ENCODE data around the gene CD59.
"Not testable (repeated sequence)": the region's sequence is repeated elsewhere in the genome, so short reads cannot be mapped to it uniquely, and the experiment has no call there.

Gene CD59

GRCh38 chr11:33716243-33716642 is 20.0 kb downstream of the CD59 start:
- in situ Hi-C loops (cut with HindIII; ENCODE audit: low sequenced_read_pairs): no loop called here

DNA sequence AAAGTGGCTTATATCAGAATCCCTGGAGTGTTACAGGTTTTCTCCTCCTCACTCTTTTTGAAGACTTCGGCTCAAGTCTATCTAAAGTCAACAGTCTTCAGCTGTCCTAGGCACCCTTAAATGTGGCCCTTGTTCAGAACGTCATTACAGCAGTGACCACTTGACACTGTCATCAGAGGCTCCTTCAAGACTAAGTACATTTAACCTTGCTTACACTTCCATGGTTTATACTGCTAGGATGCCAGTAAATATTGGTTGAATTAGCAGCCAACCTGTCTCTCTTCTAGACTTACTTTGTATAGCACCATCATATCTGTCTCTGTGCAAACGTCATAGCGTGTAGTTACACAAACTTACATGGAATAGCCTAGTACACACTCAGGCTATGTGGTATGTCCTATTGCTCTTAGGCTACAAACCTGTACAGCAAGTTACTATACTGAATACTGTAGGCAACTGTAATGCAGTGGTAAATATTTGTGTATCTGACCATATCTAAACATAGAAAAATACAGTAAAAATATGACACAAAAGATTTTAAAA is 22.3 kb downstream of the CD59 start:
- in situ Hi-C loops (cut with HindIII; ENCODE audit: low sequenced_read_pairs): no loop called here

- in situ Hi-C loops (cut with HindIII; ENCODE audit: low sequenced_read_pairs): no loop called here
Observed at GRCh38 chr11:33713151-33713855, 22.9 kb downstream of the CD59 start.

DNA sequence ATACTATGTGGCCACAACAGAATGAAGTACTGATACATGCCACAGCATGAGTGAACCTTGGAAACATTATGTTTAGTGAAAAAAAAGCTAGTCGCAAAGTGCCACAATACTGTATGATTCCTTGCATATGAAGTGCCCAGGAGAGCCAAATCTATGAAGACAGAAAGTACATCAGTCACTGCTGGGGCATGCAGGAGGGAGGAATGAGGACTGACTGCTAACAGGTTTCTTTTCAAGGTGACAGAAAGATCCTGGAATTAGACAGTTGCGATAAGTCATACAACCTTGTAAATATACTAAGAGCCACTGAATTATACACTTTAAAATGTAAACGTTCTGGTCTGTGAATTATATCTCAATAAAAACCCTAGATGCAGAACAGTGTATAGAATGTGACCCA is 23.8 kb downstream of the CD59 start:
- in situ Hi-C loops (cut with HindIII; ENCODE audit: low sequenced_read_pairs): no loop called here

- in situ Hi-C loops (cut with HindIII; ENCODE audit: low sequenced_read_pairs): no loop called here
Observed at GRCh38 chr11:33709466-33709865, 26.8 kb downstream of the CD59 start.

DNA sequence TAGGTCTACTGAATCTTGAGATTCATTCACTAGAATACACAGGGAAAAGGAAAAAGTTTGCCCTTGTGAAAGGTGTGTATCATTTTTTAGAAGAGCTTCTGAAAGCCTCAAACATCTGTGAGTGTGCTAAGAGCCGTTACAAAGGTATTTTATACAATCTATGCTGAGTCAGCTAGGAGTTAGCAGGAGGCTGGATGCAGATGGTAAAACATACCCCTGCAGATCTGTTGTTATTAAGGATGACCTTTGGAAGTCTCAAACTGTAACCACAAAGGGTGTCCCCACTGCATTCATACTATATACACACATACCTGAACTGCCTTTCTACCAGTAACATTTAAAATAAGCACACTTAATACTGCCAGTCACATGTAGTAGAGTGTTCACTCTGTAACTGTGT is 27.2 kb downstream of the CD59 start:
- in situ Hi-C loops (cut with HindIII; ENCODE audit: low sequenced_read_pairs): no loop called here

- in situ Hi-C loops (cut with HindIII; ENCODE audit: low sequenced_read_pairs): not testable (repeated sequence)
Observed at GRCh38 chr11:33707831-33708230, 28.4 kb downstream of the CD59 start.

DNA sequence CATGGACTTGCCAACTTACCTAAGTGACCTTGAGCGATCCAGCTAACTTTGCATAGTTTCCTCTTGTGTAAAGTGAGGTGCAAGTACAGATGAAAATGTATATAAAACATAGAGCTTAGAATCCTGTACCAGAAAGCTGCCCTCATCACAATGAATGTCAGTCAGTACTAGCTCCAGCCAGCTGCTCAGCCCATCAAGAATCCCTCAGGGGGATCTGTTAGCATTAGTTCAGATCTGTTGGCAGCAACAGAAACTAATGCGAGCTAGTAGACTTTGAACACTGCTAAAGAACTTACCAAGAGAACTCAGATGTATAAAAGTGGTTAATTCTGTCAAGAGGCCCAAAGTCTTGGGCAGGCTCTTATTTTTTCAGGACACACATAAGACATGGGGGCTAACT is 29.3 kb downstream of the CD59 start:
- in situ Hi-C loops (cut with HindIII; ENCODE audit: low sequenced_read_pairs): no loop called here

GRCh38 chr11:33706546-33706945 is 29.7 kb downstream of the CD59 start:
- in situ Hi-C loops (cut with HindIII; ENCODE audit: low sequenced_read_pairs): no loop called here

GRCh38 chr11:33704240-33705002 is 31.8 kb downstream of the CD59 start:
- in situ Hi-C loops (cut with HindIII; ENCODE audit: low sequenced_read_pairs): no loop called here

GRCh38 chr11:33703788-33704187 is 32.4 kb downstream of the CD59 start:
- in situ Hi-C loops (cut with HindIII; ENCODE audit: low sequenced_read_pairs): no loop called here

GRCh38 chr11:33703234-33703633 is 33.0 kb downstream of the CD59 start:
- in situ Hi-C loops (cut with HindIII; ENCODE audit: low sequenced_read_pairs): no loop called here

- in situ Hi-C loops (cut with HindIII; ENCODE audit: low sequenced_read_pairs): no loop called here
Observed at GRCh38 chr11:33701302-33702230, 34.7 kb downstream of the CD59 start.

GRCh38 chr11:33700502-33701271 is 35.5 kb downstream of the CD59 start, which contains the start of gene C11orf91:
C11orf91 (minus strand) TSS chr11:33700826; CDS start chr11:33700740, 86 bp downstream.
- in situ Hi-C loops (cut with HindIII; ENCODE audit: low sequenced_read_pairs): no loop called here

GRCh38 chr11:33700063-33700501 is 36.1 kb downstream of the CD59 start:
- in situ Hi-C loops (cut with HindIII; ENCODE audit: low sequenced_read_pairs): no loop called here

DNA sequence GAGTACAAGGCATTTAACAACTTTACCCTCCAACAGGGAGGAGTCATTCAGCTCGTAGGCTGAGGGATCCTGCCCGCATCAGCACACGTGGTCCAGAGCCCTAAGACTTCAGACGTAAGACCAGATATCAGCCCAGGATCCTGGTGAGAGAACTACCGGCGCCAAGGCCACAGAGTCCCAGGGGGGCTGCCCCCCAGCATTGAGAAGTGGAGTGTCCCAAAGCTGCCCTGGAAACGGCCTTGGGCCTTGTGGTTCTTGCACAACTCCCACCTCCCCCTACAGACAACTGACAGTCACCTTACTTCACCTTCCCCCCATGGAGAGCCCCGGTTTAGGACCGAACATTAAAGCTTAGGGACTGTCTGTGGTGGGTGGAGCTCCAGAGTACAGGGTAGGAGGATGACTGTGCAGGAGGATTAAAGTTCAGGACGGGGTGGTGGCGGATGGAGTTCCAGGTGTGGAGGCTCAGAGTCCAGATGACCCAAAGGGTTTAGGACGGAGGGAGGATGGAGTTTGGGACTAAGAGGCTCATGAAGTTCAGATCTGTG is 36.6 kb downstream of the CD59 start:
- in situ Hi-C loops (cut with HindIII; ENCODE audit: low sequenced_read_pairs): loop anchor here (25.0 kb wide), 1 partner anchor 337 kb away; no protein-coding TSS in a partner anchor

- in situ Hi-C loops (cut with HindIII; ENCODE audit: low sequenced_read_pairs): loop anchor here (25.0 kb wide), 1 partner anchor 337 kb away; no protein-coding TSS in a partner anchor
Observed at GRCh38 chr11:33698921-33699320, 37.3 kb downstream of the CD59 start.

- in situ Hi-C loops (cut with HindIII; ENCODE audit: low sequenced_read_pairs): loop anchor here (25.0 kb wide), 1 partner anchor 336 kb away; no protein-coding TSS in a partner anchor
Observed at GRCh38 chr11:33697997-33698396, 38.2 kb downstream of the CD59 start.

DNA sequence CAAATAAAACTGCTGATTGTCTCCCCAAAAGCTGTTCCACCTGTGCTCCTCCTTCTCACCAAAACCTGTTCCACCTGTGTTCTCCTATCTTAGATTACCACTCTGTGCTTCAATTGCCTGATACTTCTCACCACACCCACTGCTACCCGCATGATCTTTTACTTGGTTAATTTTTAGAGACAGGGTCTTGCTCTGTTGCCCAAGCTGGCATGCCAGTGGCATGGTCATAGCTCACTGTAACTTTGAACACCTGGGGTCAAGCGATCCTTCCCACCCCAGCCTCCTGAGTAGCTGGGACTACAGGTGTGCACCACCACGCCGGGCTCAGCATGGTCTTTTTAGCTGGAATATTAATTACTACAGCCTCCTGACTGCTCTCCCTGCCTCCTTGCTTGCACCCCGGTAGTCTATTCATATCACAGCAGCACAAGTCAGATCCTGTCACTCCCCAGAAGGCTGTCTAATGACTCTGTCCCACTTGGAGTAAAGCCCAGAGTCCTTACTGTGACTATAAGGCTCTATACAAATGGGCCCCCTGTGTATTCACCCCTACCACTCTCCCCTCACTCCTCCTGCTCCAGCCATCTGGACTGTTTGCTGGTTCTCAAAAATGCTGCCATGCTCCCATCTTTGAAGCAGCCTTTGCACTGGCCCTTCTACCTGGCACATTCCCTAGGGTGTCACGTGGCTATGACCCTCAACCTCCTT is 39.1 kb downstream of the CD59 start:
- in situ Hi-C loops (cut with HindIII; ENCODE audit: low sequenced_read_pairs): loop anchor here (25.0 kb wide), 1 partner anchor 335 kb away; no protein-coding TSS in a partner anchor
